ENCODE measurements around the gene LCE3D. TPM values are rescaled to one million over a fixed set of nuclear protein-coding genes. Genes with fewer than 3 reads are reported as not detected.
"Not testable (repeated sequence)": the region's sequence is repeated elsewhere in the genome, so short reads cannot be mapped to it uniquely, and the experiment has no call there.

LCE3D gene
- total RNA-seq, 2 donors from 2014 or later: not detected

- no peak for DNase-seq
- H3K4me3 ChIP-seq: no peak within 1 kb of the TSS
- intact Hi-C loops (cut with DNase I): no loop called here
- H3K36me3 ChIP-seq: no peaks in the 10 kb centered on the region
- TF ChIP-seq CTCF (IDR thresholded peaks at IDR 0.05): no peak
- H3K27ac ChIP-seq: no peak within 1 kb of the TSS
- H3K9ac ChIP-seq (ENCODE audit: low read depth in 2 of 2, low read length in 2 of 2): no peak within 1 kb of the TSS
- H3K27me3 ChIP-seq: no peaks in the 10 kb centered on the region
- H3K9me3 ChIP-seq: no peaks in the 10 kb centered on the region
- no peaks in the 10 kb centered on the region for H3K4me1 ChIP-seq
Observed at GRCh38 chr1:152613511-152613910, 33.2 kb upstream of the LCE3D start, which contains the start of gene LCE3B. LCE3B (plus strand) TSS chr1:152613811; CDS start chr1:152613811, 0 bp downstream.

- H3K9me3 ChIP-seq: no peaks in the 10 kb centered on the region
- TF ChIP-seq CTCF (IDR thresholded peaks at IDR 0.05): no peak
- no peak within 1 kb of the TSS for H3K4me3 ChIP-seq
- DNase-seq: no peak
- no peaks in the 10 kb centered on the region for H3K4me1 ChIP-seq
- no peak within 1 kb of the TSS for H3K9ac ChIP-seq (ENCODE audit: low read depth in 2 of 2, low read length in 2 of 2)
- no peaks in the 10 kb centered on the region for H3K27me3 ChIP-seq
- H3K36me3 ChIP-seq: no peaks in the 10 kb centered on the region
- H3K27ac ChIP-seq: no peak within 1 kb of the TSS
- intact Hi-C loops (cut with DNase I): no loop called here
Observed at GRCh38 chr1:152599934-152600333, 19.6 kb upstream of the LCE3D start, which contains the start of gene LCE3C. LCE3C (plus strand) TSS chr1:152600234; CDS start chr1:152600732, 498 bp downstream.

GRCh38 chr1:152596986-152597385 is 16.7 kb upstream of the LCE3D start:
- Histone ChIP-seq H3K27me3 (no peaks in the 10 kb centered on the region), H3K4me3 (no peak overlapping the region), H3K36me3 (no peaks in the 10 kb centered on the region), H3K4me1 (no peaks in the 10 kb centered on the region), H3K9me3 (no peaks in the 10 kb centered on the region), H3K9ac (ENCODE audit: low read depth in 2 of 2, low read length in 2 of 2) (no peak overlapping the region), H3K27ac (no peak overlapping the region)
- intact Hi-C loops (cut with DNase I): no loop called here
- no peak for DNase-seq
- TF ChIP-seq CTCF (IDR thresholded peaks at IDR 0.05): no peak

- no peak for TF ChIP-seq CTCF (IDR thresholded peaks at IDR 0.05)
- Histone ChIP-seq H3K4me1 (no peaks in the 10 kb centered on the region), H3K9me3 (no peaks in the 10 kb centered on the region), H3K36me3 (no peaks in the 10 kb centered on the region), H3K27ac (no peak overlapping the region), H3K27me3 (no peaks in the 10 kb centered on the region), H3K4me3 (no peak overlapping the region), H3K9ac (ENCODE audit: low read depth in 2 of 2, low read length in 2 of 2) (no peak overlapping the region)
- intact Hi-C loops (cut with DNase I): no loop called here
- no peak for DNase-seq
Observed at GRCh38 chr1:152585586-152585985, 5.3 kb upstream of the LCE3D start.

GRCh38 chr1:152582647-152583046 is 2.3 kb upstream of the LCE3D start:
- Histone ChIP-seq H3K27me3 (no peaks in the 10 kb centered on the region), H3K4me1 (no peaks in the 10 kb centered on the region), H3K9ac (ENCODE audit: low read depth in 2 of 2, low read length in 2 of 2) (no peak overlapping the region), H3K9me3 (no peaks in the 10 kb centered on the region), H3K4me3 (no peak overlapping the region), H3K27ac (no peak overlapping the region), H3K36me3 (no peaks in the 10 kb centered on the region)
- intact Hi-C loops (cut with DNase I): no loop called here
- DNase-seq: no peak
- no peak for TF ChIP-seq CTCF (IDR thresholded peaks at IDR 0.05)

- H3K4me1 ChIP-seq; H3K27ac ChIP-seq; H3K4me3 ChIP-seq; H3K27me3 ChIP-seq; H3K9ac ChIP-seq (ENCODE audit: low read depth in 2 of 2, low read length in 2 of 2); H3K9me3 ChIP-seq; DNase-seq; H3K36me3 ChIP-seq: not testable (repeated sequence)
- intact Hi-C loops (cut with DNase I): loop anchor here (10.0 kb wide), 1 partner anchor 55 kb away; no protein-coding TSS in a partner anchor
Observed at GRCh38 chr1:152579526-152579925, 790 bp downstream of the LCE3D start.

All from colonic mucosa (tissue), 4 donors.